HCT116 (cell line): ENCODE measurements around the gene GRK1. TPM values are rescaled to one million over a fixed set of nuclear protein-coding genes. Genes with fewer than 3 reads are reported as not detected.

Source experiments
- ATAC-seq: fragments of 200-7000 bp; cut with Tn5 transposase; 2 replicates; pipeline ENCODE4 v1.9.1; 2020; ENCODE audit warnings: mild to moderate bottlenecking, moderate library complexity
- BruUV-seq: library from RNA; stranded (reverse); fragments of 400-500 nt; replicated peaks from 2 replicates; lab custom pipeline; 2021; lab: Mats Ljungman, UMichigan
- CTCF ChIA-PET: fragments of 300-600 bp; sonication (Branson Sonifier 250); formaldehyde crosslinking; loops from one replicate; lab custom pipeline; 2021; ENCODE audit warnings: antibody characterized with exemption; lab: Charles Lee
- POLR2A ChIA-PET: fragments of 300-600, 350-600 bp; sonication (Branson Sonifier 250); formaldehyde crosslinking; loops from one replicate; lab custom pipeline; 2021; ENCODE audit warnings: antibody characterized with exemption; lab: Charles Lee
- RAD21 ChIA-PET, 2 experiments: fragments of 300-600 bp; sonication (Branson Sonifier 250); formaldehyde crosslinking; loops; one replicate each; lab custom pipeline; 2023; ENCODE audit warnings: low total read pairs in 2 of 2; ENCODE audit not compliant: uncharacterized antibody in 2 of 2, unreplicated experiment in 2 of 2, low non-redundant PET in 1 of 2; lab: Charles Lee
- DNase-seq: peaks from one replicate; pipeline ENCODE4 v3.0.0-alpha.2; 2010; ENCODE audit warnings: low read depth, low spot score
- H2AFZ ChIP-seq: fragments of 200-600 bp; shearing (Covaris generic), sonication (generic); 2 replicates; pipeline ENCODE4 v1.6.1; 2017; ENCODE audit warnings: low read depth, mixed run types, mixed read lengths, antibody characterized with exemption, low read length; ENCODE audit not compliant: poor library complexity, severe bottlenecking
- H3K27ac ChIP-seq: 2 replicates; pipeline ENCODE4 v1.5.1; 2012; ENCODE audit warnings: low read depth, low read length
- H3K27me3 ChIP-seq: fragments of 200-600 bp; sonication (generic); 2 replicates; pipeline ENCODE4 v1.6.1; 2016; ENCODE audit warnings: mixed run types, low read length, mixed read lengths; ENCODE audit not compliant: insufficient read depth
- H3K36me3 ChIP-seq, 2 experiments: fragments of 200-500 bp in 1 of 2; fragments of 200-600 bp in 1 of 2; sonication (Bioruptor generic) in 1 of 2; sonication (generic) in 1 of 2; 2 replicates each; pipeline versions ENCODE4 v1.5.1 to v1.6.1; 2014 to 2016; ENCODE audit warnings: low read length in 2 of 2, inconsistent platforms in 1 of 2, mixed read lengths in 1 of 2, mixed run types in 1 of 2; ENCODE audit not compliant: insufficient read depth in 2 of 2, control insufficient read depth in 1 of 2
- H3K4me1 ChIP-seq, 2 experiments: fragments of 200-600 bp in 1 of 2; sonication (generic) in 1 of 2; 2 replicates each; pipeline versions ENCODE4 v1.5.1 to v1.6.1; 2012 to 2017; ENCODE audit warnings: low read length in 2 of 2, inconsistent platforms in 1 of 2, mild to moderate bottlenecking in 1 of 2, mixed read lengths in 1 of 2, mixed run types in 1 of 2, moderate library complexity in 1 of 2; ENCODE audit not compliant: insufficient read depth in 2 of 2, control insufficient read depth in 1 of 2
- H3K4me2 ChIP-seq: fragments of 200-600 bp; sonication (generic); 2 replicates; pipeline ENCODE4 v1.6.1; 2017; ENCODE audit warnings: mixed run types, low read length, mixed read lengths
- H3K4me3 ChIP-seq, 2 experiments: fragments of 200-600 bp in 1 of 2; sonication (generic) in 1 of 2; replicated peaks in 1 of 2; 2 replicates each; pipeline ENCODE4 v1.5.1; 2011 to 2016; ENCODE audit warnings: low read length in 2 of 2, control low read depth in 1 of 2, low read depth in 1 of 2, mild to moderate bottlenecking in 1 of 2, mixed read lengths in 1 of 2, mixed run types in 1 of 2
- H3K79me2 ChIP-seq: fragments of 200-600 bp; sonication (generic); 2 replicates; pipeline ENCODE4 v1.6.1; 2017; ENCODE audit warnings: mild to moderate bottlenecking, mixed run types, low read length, moderate library complexity, mixed read lengths; ENCODE audit not compliant: insufficient read depth
- H3K9ac ChIP-seq: fragments of 200-600 bp; sonication (generic); 2 replicates; pipeline ENCODE4 v1.6.1; 2016; ENCODE audit warnings: low read length, mixed read lengths
- H3K9me2 ChIP-seq: fragments of 200-600 bp; sonication (generic), shearing (Covaris generic); 2 replicates; pipeline ENCODE4 v1.6.1; 2017; ENCODE audit warnings: mixed run types, mild to moderate bottlenecking, moderate library complexity; ENCODE audit not compliant: insufficient read depth
- H3K9me3 ChIP-seq, 2 experiments: fragments of 200-500 bp in 1 of 2; fragments of 200-600 bp in 1 of 2; sonication (Bioruptor generic) in 1 of 2; sonication (generic) in 1 of 2; 2 replicates each; pipeline ENCODE4 v1.6.1; 2014 to 2017; ENCODE audit warnings: low read length in 2 of 2, mixed read lengths in 2 of 2, inconsistent platforms in 1 of 2, low read depth in 1 of 2, mild to moderate bottlenecking in 1 of 2, mixed run types in 1 of 2, moderate library complexity in 1 of 2; ENCODE audit not compliant: control insufficient read depth in 1 of 2, insufficient read depth in 1 of 2
- H4K20me1 ChIP-seq: fragments of 200-600 bp; sonication (generic), shearing (Covaris generic); 2 replicates; pipeline ENCODE4 v1.6.1; 2017; ENCODE audit warnings: mixed run types, mild to moderate bottlenecking, moderate library complexity; ENCODE audit not compliant: insufficient read depth
- CEBPB ChIP-seq: IDR thresholded peaks from 2 replicates; pipeline ENCODE4 v1.6.1; 2012; ENCODE audit warnings: low read depth
- JUND ChIP-seq: IDR thresholded peaks from 2 replicates; pipeline ENCODE4 v1.6.1; 2012
- SRF ChIP-seq: IDR thresholded peaks from 2 replicates; pipeline ENCODE4 v1.6.1; 2012; ENCODE audit warnings: low read depth
- ZBTB33 ChIP-seq: IDR thresholded peaks from 2 replicates; pipeline ENCODE4 v1.6.1; 2011; ENCODE audit warnings: mild to moderate bottlenecking, low read length, moderate library complexity; ENCODE audit not compliant: insufficient replicate concordance; ENCODE audit errors: extremely low read depth
- intact Hi-C: fragments of 100-400 bp; cut with micrococcal nuclease; formaldehyde crosslinking; loops from 2 replicates; pipeline ENCODE4 v1.10.0; 2022
- total RNA-seq: library from RNA; stranded (reverse); gene quantifications from one replicate; pipeline ENCODE4 v1.2.1, GENCODE V29; 2021; ENCODE audit not compliant: unreplicated experiment
- TF ChIP-seq, protein P1 (sequence below): IDR thresholded peaks from 2 replicates; pipeline ENCODE4 v1.6.1; 2012

GRK1 gene
- total RNA-seq, 1 experiment from 2014 or later, result not detected

- Histone ChIP-seq H3K9me3 (peaks cover 0 to 5% of the 10 kb centered on the region in 2 experiments; a peak in 2 of 4 replicates), H3K4me2 (no peak overlapping the region), H3K9me2 (no peaks in the 10 kb centered on the region), H3K9ac (no peak overlapping the region), H3K36me3 (no peaks in the 10 kb centered on the region), H3K27ac (no peak overlapping the region), H3K27me3 (no peaks in the 10 kb centered on the region), H2AFZ (no peak overlapping the region), H3K4me3 (no peak overlapping the region), H3K79me2 (no peaks in the 10 kb centered on the region), H4K20me1 (no peaks in the 10 kb centered on the region), H3K4me1 (no peaks in the 10 kb centered on the region)
- TF ChIP-seq JUND (no peak), ZBTB33 (no peak), SRF (no peak), CEBPB (no peak)
- TF ChIP-seq, protein P1, sequence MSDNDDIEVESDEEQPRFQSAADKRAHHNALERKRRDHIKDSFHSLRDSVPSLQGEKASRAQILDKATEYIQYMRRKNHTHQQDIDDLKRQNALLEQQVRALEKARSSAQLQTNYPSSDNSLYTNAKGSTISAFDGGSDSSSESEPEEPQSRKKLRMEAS, result no peak
- ChIA-PET CTCF (no interaction called here), RAD21 (no interaction called here), POLR2A (no interaction called here)
- DNase-seq (no peak), ATAC-seq (no peak)
- BruUV-seq, result no TSS peak
- intact Hi-C loops, result no loop called here
Measured at GRCh38 chr13:113731192-113732175, 64.5 kb downstream of the GRK1 start.
